Subcutaneous adipose tissue (tissue), 4 donors: ENCODE results near the gene TPSAB1. TPM values are rescaled to one million over a fixed set of nuclear protein-coding genes. Genes with fewer than 3 reads are reported as not detected.

Experiments
- CTCF ChIP-seq: fragments of 450-650 bp; IDR thresholded peaks from one replicate; pipeline ENCODE4 v1.5.1; 2016; ENCODE audit warnings: low read depth, mild to moderate bottlenecking, control low read depth, antibody characterized with exemption, moderate library complexity
- total RNA-seq, 4 donors: library from RNA; depleted of rRNA; stranded (reverse); fragments of >200 nt; gene quantifications; one replicate each; pipeline ENCODE4 v1.1.0, GENCODE V29; 2016

Gene TPSAB1
- total RNA-seq, 4 donors from 2014 or later, result 31.8 to 116 (median 69.8) TPM

DNA sequence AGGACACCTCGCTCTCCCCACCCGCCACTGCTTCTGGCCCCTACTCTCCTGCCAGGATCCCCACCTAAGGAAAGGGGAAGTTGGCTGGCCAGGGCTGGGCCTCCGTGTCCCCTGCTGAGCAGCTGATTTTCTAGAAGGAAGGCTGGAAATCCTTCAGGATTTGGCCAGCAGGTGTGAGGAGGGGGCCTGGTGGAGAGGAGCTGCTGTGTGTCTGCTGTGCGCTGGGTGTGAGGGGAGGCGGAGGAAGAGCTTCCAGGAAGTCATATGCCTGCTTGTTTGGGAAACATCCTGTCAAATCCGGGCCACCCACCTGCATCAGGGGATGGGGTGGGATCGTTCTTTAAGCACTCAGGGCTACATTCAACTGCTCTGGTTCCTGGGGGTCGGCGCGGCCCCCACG lies 44.0 kb upstream of the TPSAB1 start:
- TF ChIP-seq CTCF, result no peak

DNA sequence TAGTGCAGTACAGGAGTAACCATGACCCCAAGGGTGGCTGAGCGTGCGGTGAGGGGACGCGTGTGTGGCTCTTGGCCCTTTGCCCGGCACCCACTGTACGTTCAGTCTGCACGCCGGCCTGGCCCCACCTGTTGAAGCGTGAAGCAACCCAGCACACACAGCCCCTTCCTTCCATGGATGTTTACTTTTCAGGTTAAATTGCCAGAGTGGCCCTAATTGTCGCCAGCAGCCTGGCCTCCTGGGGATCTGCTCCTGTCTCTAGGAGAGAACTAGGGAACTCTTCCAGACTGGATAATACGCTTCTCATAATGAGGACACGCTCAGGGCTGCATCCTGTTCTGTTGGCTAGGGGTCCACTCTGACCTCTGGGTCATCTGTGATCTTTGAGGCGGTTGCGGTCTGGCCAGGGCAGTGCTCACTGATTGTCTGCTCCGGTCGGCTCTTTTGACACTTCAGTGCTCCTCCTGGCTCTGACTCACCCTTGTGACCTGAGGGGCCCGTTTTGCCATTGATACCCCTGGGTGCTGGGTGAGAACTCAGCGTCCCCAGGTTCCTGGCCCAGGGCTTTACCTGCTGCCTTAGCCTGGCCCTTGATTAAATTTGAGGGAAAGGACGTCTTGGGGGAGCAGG lies 43.2 kb upstream of the TPSAB1 start:
- no peak for TF ChIP-seq CTCF

GRCh38 chr16:1198194-1198593 lies 42.3 kb upstream of the TPSAB1 start:
- TF ChIP-seq CTCF, result no peak

GRCh38 chr16:1199347-1200013 lies 41.0 kb upstream of the TPSAB1 start:
- no peak for TF ChIP-seq CTCF

DNA sequence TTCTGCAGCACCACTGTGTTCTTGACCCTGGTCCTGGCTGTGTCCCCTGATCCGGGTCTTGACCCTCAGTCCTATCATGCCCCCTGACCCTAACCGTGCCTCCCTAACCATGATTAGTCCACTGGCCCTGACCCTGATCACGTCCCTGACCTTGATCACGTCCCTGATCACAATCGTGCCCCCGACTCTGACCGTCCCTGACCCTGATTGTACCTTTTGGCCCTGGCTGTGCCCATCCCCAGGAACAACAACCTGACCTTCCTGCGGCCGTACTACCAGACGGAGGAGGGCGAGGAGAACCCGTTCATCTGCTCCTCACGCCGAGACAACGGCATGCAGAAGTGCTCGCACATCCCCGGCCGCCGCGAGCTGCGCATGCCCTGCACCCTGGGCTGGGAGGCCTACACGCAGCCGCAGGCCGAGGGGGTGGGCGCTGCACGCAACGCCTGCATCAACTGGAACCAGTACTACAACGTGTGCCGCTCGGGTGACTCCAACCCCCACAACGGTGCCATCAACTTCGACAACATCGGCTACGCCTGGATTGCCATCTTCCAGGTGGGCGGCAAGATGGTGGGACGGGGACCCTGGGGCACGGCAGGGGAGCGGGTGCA lies 40.4 kb upstream of the TPSAB1 start:
- TF ChIP-seq CTCF, result no peak

- TF ChIP-seq CTCF, result no peak
Measured at GRCh38 chr16:1201444-1201843, 39.1 kb upstream of the TPSAB1 start.

DNA sequence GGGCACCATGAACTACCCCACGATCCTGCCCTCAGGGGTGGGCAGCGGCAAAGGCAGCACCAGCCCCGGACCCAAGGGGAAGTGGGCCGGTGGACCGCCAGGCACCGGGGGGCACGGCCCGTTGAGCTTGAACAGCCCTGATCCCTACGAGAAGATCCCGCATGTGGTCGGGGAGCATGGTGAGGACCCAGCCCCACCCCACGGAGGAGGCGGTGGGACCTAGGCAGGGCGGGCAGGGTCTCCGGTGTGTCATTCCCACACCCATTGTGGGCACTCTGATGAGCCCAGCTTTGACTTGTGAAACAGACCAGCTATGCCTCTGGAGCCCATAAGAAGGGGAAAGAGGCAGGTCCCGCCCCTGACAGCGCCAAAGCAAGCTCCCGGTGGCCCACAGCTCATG lies 38.2 kb upstream of the TPSAB1 start:
- no peak for TF ChIP-seq CTCF
